OCI-M2 (cell line): ENCODE results near the gene KRT79.

Experiments
- DNase-seq: peaks from one replicate; lab custom pipeline; 2025; ENCODE audit not compliant: unreplicated experiment; lab: John Stamatoyannopoulos, UW

The KRT79 gene

GRCh38 chr12:52774629-52775250 lies 59.4 kb downstream of the KRT79 start:
- DNase-seq: no peak

GRCh38 chr12:52772772-52773171 lies 61.3 kb downstream of the KRT79 start:
- no peak for DNase-seq

- DNase-seq: no peak
Measured at GRCh38 chr12:52772188-52772587, 61.9 kb downstream of the KRT79 start.

GRCh38 chr12:52771505-52771904 lies 62.6 kb downstream of the KRT79 start:
- no peak for DNase-seq
